GM21447 (cell line): ENCODE data around the gene GAGE10.

ENCODE experiments used
- ATAC-seq: cut with Tn5 transposase; IDR thresholded peaks from one replicate; pipeline ENCODE4 v1.9.1; 2021; ENCODE audit not compliant: unreplicated experiment

Gene GAGE10

GRCh38 chrX:49303346-49303745 is at the start of gene GAGE10:
TSS of gene GAGE10 (plus strand) at chrX:49303646. CDS start at chrX:49304860, 1,214 bp downstream.
- no peak for ATAC-seq

GRCh38 chrX:49254639-49255038 is 48.8 kb upstream of the GAGE10 start:
- no peak for ATAC-seq

- no peak for ATAC-seq
Measured at GRCh38 chrX:49256268-49256995, 47.0 kb upstream of the GAGE10 start.

GRCh38 chrX:49257074-49257790 is 46.2 kb upstream of the GAGE10 start:
- ATAC-seq, result no peak

GRCh38 chrX:49257846-49258748 is 45.3 kb upstream of the GAGE10 start:
- ATAC-seq, result no peak

GRCh38 chrX:49258749-49259124 is 44.7 kb upstream of the GAGE10 start:
- no peak for ATAC-seq

- ATAC-seq, result no peak
Measured at GRCh38 chrX:49260221-49260985, 43.0 kb upstream of the GAGE10 start.

GRCh38 chrX:49262603-49263002 is 40.8 kb upstream of the GAGE10 start:
- ATAC-seq, result no peak

GRCh38 chrX:49263631-49264030 is 39.8 kb upstream of the GAGE10 start:
- no peak for ATAC-seq

- ATAC-seq, result no peak
Measured at GRCh38 chrX:49264460-49264859, 39.0 kb upstream of the GAGE10 start, which contains the start of gene FOXP3. TSS of gene FOXP3 (minus strand) at chrX:49264710. CDS start at chrX:49258505, 6,205 bp downstream.

- no peak for ATAC-seq
Measured at GRCh38 chrX:49266523-49267445, 36.7 kb upstream of the GAGE10 start.

GRCh38 chrX:49268702-49269009 is 34.8 kb upstream of the GAGE10 start:
- ATAC-seq, result no peak

- ATAC-seq, result peak; percentile 91
Measured at GRCh38 chrX:49269010-49269766, 34.3 kb upstream of the GAGE10 start.

GRCh38 chrX:49269767-49270248 is 33.6 kb upstream of the GAGE10 start, which contains the start of gene PPP1R3F:
TSS of gene PPP1R3F (plus strand) at chrX:49269793. CDS start at chrX:49269870, 77 bp downstream.
- ATAC-seq, result peak; percentile 11

GRCh38 chrX:49270249-49270921 is 33.1 kb upstream of the GAGE10 start:
- ATAC-seq, result no peak

- ATAC-seq, result no peak
Measured at GRCh38 chrX:49271341-49271740, 32.1 kb upstream of the GAGE10 start.

GRCh38 chrX:49272421-49272820 is 31.0 kb upstream of the GAGE10 start:
- no peak for ATAC-seq

- ATAC-seq, result no peak
Measured at GRCh38 chrX:49273181-49273727, 30.2 kb upstream of the GAGE10 start.
